ENCODE results near the gene TRPV4.

GRCh38 chr12:109793826-109794501 is 39.2 kb downstream of the TRPV4 start:
- no peak for TF ChIP-seq EZH2 (IDR thresholded peaks at IDR 0.05; ENCODE audit: insufficient read depth, low read length)
- no peak for TF ChIP-seq CTCF (IDR thresholded peaks at IDR 0.05; ENCODE audit: insufficient read depth, low read depth, low read length)

Measured in astrocyte (in vitro differentiated cells and primary cell).